M059J (cell line): Measurements from ENCODE around the gene PDPK1. TPM values are rescaled to one million over a fixed set of nuclear protein-coding genes. Genes with fewer than 3 reads are reported as not detected.
"Not testable (repeated sequence)": the region's sequence is repeated elsewhere in the genome, so short reads cannot be mapped to it uniquely, and the experiment has no call there.

Source experiments
- DNase-seq: peaks from one replicate; pipeline ENCODE4 v3.0.0-alpha.2; 2012; ENCODE audit warnings: low read depth
- total RNA-seq: library from RNA; depleted of rRNA; stranded (reverse); fragments of >200 nt; shearing (Covaris generic); gene quantifications from 2 replicates; pipeline ENCODE4 v1.2.3, GENCODE V29; 2014

The PDPK1 gene
- total RNA-seq, 1 experiment from 2014 or later = 19.8 TPM

DNA sequence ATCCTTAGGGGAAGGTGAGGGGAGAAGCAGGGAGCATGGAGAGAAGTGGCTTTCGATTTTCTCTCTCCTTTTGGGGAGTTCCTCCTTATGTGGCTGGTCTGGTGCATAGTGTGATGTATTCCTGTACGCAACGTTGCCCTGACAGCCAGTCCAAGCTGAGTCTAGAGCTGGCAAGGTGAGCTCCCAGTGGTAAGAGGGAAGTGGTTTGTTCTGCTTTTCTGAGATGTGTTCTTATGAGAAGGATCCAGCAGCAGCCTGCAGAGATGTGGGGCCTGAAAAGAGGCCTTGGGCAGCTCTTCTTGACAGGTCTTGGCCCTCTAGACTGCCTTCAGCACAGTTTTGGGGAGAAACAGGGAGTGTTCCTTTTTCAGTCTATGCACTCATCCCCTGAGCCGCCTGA lies 3.1 kb downstream of the PDPK1 start:
- DNase-seq = not testable (repeated sequence)

DNA sequence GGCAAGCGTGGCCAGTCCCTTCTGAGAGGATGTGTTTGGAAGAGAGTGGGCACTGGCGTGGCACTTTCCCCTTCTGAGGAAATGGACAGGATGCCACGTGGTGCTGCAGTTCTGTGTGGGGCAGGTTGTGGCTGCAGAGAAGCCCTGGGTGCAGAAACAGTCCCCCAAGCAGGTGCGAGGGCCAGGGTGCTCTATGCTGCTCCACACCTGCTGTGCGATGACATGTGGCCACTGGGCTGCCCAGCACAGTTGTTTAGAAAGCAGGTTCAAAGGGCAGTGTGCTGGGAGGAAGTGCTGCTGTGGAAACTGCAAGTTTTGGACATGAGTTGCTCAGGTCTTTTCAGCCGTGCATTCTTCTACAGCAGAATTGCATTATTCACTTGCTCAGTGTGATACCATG lies 3.6 kb downstream of the PDPK1 start:
- DNase-seq = not testable (repeated sequence)

DNA sequence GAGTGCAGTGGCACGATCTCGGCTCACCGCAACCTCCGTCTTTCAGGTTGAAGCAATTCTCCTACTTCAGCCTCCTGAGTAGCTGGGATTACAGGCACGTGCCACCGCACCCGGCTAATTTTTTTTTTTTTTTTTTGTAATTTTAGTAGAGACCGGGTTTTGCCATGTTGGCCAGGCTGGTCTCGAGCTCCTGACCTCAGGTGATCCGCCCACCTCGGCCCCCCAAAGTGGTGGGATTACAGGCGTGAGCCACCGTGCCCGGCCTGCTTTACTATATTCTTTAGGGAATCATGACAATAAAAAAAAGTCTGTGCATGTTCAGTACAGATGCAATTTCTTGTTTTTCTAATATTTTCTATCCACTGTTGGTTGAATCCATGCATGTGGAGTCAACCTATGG lies 6.0 kb downstream of the PDPK1 start:
- not testable (repeated sequence) for DNase-seq

DNA sequence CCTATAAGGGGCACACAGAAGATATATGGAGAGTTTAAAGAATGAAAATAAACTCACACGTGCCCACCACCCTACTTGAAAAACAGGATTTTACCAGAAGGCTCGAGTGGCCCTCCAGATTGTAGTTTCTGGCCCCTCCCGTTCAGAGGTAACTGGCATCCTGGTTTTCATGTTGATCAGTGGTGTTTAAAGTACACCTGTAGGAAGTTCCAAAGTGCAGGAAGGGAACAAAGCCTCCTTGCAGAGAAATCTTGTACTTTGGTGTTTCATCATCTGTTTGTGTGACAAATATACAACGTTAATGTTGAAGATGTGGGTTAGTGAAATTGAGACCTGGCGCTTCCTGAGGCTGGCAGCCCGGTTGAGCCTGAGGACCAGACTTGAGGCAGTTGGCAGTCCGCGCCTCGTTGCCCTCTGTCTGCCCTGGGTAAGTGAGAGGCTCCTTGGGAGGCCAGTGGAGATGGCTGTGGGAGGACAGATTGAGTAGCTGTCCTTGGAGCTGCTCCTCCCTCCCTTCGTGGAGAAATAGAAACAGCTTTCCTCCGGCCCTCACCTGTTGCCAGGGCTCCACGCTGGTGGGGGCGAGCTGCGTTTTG lies 12.6 kb downstream of the PDPK1 start:
- DNase-seq = not testable (repeated sequence)

GRCh38 chr16:2551420-2551889 lies 13.6 kb downstream of the PDPK1 start:
- not testable (repeated sequence) for DNase-seq

GRCh38 chr16:2554709-2555425 lies 17.0 kb downstream of the PDPK1 start:
- not testable (repeated sequence) for DNase-seq

GRCh38 chr16:2557150-2557549 lies 19.3 kb downstream of the PDPK1 start:
- not testable (repeated sequence) for DNase-seq

- not testable (repeated sequence) for DNase-seq
Observed at GRCh38 chr16:2560131-2560797, 22.4 kb downstream of the PDPK1 start.

DNA sequence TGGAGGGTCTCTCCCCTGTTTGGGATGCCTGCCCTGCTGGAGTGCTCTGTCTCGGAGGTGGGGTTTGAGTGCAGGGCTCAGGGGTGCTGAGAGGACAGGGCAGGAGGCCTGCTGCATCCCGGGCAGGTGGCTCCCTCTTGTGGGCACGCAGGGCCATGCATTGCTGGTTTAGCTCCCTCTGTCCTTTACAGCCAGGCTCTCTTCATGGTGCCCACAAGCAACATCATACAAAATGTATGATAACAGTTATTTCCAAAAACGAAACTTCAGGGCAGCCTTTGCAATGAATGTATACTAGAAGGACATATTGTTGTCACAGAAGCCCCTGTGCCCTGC lies 22.9 kb downstream of the PDPK1 start:
- DNase-seq = not testable (repeated sequence)

- DNase-seq = not testable (repeated sequence)
Observed at GRCh38 chr16:2567506-2567905, 29.7 kb downstream of the PDPK1 start.

- not testable (repeated sequence) for DNase-seq
Observed at GRCh38 chr16:2568573-2568972, 30.8 kb downstream of the PDPK1 start.

DNA sequence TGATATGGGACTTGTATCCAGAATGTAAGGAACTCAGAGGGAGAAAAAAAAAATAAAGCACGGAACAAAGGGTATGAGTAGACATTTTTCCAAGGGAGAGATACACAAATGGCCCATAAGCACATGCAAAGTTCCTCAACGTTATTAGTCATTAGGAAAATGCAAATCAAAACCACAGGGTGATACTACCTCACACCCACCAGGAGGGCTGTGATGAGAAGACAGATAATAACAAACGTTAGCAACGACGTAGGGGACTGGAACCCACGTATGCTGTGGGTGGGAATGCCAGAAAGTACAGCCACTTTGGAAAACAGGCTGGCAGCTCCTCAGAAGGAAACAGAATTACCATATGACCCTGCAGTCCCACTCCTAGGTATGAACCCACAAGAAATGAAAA lies 34.9 kb downstream of the PDPK1 start:
- DNase-seq = not testable (repeated sequence)

DNA sequence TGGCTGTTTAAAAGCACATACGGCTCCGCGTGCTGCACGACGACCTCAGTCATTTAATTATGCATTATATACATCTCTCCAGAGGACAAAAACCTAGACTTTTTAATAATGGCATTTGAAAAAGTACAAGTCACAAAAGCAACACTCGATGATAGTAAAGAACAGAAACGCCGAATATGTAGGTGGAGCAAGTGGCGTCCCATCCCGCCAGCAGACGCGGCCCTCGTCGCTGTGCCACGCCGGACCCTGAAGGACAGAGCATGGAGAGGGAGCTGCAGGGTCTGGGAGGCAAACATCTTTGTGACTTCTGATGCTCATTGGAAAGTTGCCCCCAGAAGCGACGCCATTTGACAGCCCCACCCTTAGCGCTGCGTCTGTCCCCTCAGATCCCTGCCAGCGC lies 38.0 kb downstream of the PDPK1 start:
- not testable (repeated sequence) for DNase-seq

GRCh38 chr16:2577044-2577443 lies 39.2 kb downstream of the PDPK1 start:
- DNase-seq = not testable (repeated sequence)

DNA sequence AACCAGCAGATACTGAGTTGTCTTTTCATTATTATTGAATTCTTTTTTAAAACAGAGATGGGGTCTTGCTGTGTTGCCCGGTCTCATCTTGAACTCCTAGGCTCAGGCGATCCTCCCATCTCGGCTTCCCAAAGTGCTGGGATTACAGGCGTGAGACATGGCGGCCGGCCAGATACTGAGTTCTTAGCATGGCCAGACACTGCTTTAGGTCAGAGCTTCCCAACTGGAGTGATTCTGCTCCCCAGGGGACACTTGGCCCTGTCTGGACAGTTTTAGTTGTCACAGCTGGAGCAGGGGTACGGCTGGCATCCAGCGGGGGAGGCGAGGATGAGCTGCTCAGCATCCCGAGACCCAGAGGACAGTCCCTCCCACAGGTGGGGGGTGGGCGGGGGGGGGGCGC lies 41.1 kb downstream of the PDPK1 start:
- DNase-seq = not testable (repeated sequence)

GRCh38 chr16:2580143-2580542 lies 42.3 kb downstream of the PDPK1 start:
- not testable (repeated sequence) for DNase-seq

DNA sequence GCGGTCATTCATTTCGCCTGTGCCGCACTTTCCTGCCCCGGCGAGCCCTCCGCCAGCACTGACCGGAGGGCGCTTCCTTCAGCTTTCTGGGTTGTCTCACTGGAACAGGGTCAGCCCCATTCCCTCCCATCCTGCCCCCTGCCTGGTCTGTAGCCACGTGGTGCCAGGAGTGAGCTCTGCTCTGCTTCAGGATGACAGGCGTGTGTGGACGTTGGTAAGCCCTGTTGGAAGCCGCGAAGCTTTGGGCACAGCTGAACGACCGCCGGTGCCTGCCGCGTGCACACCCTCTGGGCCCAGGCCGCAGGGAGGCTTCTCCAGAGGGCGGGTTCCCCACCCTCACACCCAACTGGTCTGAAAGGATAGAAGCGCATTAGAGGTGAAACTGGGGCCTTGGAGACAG lies 43.0 kb downstream of the PDPK1 start:
- not testable (repeated sequence) for DNase-seq

DNA sequence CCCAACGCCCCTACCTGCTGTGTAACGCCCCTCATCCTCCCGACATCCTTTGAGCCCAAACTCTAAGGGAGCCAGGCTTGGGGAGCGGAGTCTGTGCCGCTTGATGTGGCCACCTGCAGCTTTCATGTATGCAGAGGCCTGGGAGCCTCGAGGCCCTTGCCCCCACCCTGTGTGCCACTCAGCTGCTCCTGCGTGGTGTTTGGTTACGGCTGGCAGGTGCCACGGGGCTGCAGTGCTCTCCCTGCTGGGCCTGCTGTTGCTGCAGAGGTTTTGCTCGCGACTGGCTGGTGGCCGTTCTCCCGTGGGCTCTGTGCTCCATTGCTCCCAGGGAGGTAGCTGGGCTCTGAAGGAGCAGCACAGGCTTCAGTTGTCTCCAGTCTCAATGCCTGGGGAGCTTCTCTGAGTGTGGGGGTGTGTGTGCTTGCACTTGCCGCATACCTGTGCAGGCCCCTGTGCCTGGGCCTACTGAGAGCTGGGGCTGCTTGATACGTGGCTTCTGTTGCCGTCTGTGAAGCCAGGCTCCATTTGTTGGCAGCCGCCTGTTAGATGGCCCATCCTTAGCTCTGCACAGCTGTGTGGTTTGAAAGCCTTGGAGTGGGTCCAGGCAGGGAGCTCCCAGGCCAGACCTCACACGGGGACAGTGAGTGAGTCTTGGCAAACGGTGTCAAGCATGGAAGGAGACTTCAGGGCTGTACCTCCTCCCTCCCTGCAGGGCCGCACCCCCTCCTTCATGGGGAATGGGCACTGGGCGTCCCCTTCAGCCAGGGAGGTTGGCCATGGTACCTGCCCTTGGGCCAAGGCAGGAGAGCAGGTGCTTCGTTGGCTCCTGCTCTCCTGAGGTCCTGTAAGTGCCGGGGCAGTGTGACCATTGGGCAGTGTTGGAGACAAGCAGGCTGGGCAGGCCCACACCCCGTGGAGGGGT lies 47.2 kb downstream of the PDPK1 start:
- no peak for DNase-seq

GRCh38 chr16:2585651-2586081 lies 47.8 kb downstream of the PDPK1 start:
- no peak for DNase-seq

DNA sequence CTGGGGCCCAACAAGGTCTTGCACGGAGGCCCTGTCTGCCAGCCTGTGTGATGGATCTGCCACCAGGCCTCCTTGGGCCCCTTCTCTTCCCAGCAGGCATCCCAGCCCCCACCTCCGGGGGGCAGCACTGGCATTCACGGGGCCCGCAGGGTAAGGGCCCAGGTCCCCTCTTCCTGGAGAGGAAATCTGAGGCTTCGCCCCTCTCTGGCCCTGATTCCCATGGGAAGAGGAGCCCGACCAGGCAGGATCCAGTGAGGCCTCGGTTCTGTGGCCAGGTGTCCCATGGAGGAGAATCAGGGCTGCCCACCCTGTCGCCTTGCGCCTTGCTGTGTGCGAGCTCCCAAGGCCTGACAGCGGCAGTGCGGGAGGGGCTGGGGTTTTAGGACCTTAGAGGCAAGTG lies 48.4 kb downstream of the PDPK1 start:
- DNase-seq = no peak

DNA sequence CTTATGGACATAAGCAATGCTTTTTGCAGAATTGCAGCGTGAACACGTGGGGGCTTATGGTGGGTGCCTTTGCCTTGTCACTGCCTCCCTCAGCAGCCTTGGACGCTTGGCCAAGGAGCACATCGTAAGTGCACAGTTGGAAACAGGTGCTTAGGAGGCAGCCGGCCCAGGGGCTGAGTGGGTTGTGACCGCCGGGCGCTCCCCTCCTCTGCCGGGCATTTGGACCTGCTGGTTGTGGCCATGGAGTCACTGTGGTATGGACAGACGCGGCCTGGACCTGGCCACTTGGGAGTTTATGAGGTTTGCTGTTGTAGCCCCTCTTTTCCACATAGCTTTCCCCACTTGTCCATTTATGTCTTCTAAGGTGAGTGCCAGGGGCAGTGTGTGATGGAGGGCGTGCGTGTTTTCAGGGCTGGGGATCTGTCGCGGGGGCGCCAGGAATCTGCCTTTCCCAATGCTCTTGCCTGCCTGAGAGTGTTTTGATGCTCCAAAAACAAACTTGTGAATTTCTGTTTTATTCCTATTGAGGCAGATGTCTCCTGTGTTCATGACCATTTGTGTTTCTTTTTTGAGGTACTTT lies 49.2 kb downstream of the PDPK1 start:
- no peak for DNase-seq
